ENCODE measurements around the gene ZNF296. TPM values are rescaled to one million over a fixed set of nuclear protein-coding genes. Genes with fewer than 3 reads are reported as not detected.

Gene ZNF296
- polyA plus RNA-seq, 1 donor (not counting 4 experiments of a cell fraction or from before 2014, with no cell fraction given) = 0.25 TPM

GRCh38 chr19:45086480-45086879, 10.2 kb upstream of the ZNF296 start:
- DNase-seq (ENCODE audit: low read depth, low spot score) = no peak
- no peak for TF ChIP-seq EZH2 (IDR thresholded peaks at IDR 0.05; ENCODE audit: low read length)
- TF ChIP-seq CTCF (optimal IDR thresholded peaks at IDR 0.05 in 1 of 3, IDR thresholded peaks at IDR 0.05 in 1 of 3, conservative IDR thresholded peaks at IDR 0.05 in 1 of 3; ENCODE audit: extremely low read depth in 1 of 3, insufficient read depth in 2 of 3, low read length in 3 of 3) = no peak
- FAIRE-seq = no peak
- dilution Hi-C loops (cut with MboI; ENCODE audit: extremely low pct_ligation_motif_present, low sequenced_read_pairs) = no loop called here
- peaks cover 39% of the 10 kb centered on the region for H3K79me2 ChIP-seq (ENCODE audit: control insufficient read depth, insufficient read depth, low read length)
- no peaks in the 10 kb centered on the region for H4K20me1 ChIP-seq (ENCODE audit: control insufficient read depth, extremely low read depth, insufficient read depth, low read length)
- no peak overlapping the region for H3K4me3 ChIP-seq (ENCODE audit: control insufficient read depth in 2 of 3, extremely low read depth in 1 of 3, insufficient read depth in 2 of 3, low read depth in 1 of 3, low read length in 3 of 3)
- no peak overlapping the region for H3K4me2 ChIP-seq (ENCODE audit: control insufficient read depth, extremely low read depth, insufficient read depth, low read depth, low read length)
- no peak overlapping the region for H2AFZ ChIP-seq (ENCODE audit: control insufficient read depth, low read length)
- H3K36me3 ChIP-seq (ENCODE audit: control insufficient read depth in 2 of 2, extremely low read depth in 1 of 2, insufficient read depth in 2 of 2, low read length in 2 of 2) = peaks cover 13 to 14% of the 10 kb centered on the region in 2 experiments
- H3K9me1 ChIP-seq (ENCODE audit: control insufficient read depth, extremely low read depth, insufficient read depth, low read length) = no peaks in the 10 kb centered on the region
- no peaks in the 10 kb centered on the region for H3K9me3 ChIP-seq (ENCODE audit: control insufficient read depth, low read depth, low read length)
- H3K27me3 ChIP-seq (ENCODE audit: control insufficient read depth, extremely low read depth, insufficient read depth, low read length) = no peaks in the 10 kb centered on the region
- no peak overlapping the region for H3K9ac ChIP-seq (ENCODE audit: control insufficient read depth, extremely low read depth, insufficient read depth, low read length)
- H3K27ac ChIP-seq (ENCODE audit: control insufficient read depth, insufficient read depth, low read length) = no peak overlapping the region
- peaks cover 7% of the 10 kb centered on the region for H3K4me1 ChIP-seq (ENCODE audit: control insufficient read depth, extremely low read depth, insufficient read depth, low read length)

GRCh38 chr19:45082170-45082569, 5.9 kb upstream of the ZNF296 start:
- H4K20me1 ChIP-seq (ENCODE audit: control insufficient read depth, extremely low read depth, insufficient read depth, low read length) = no peaks in the 10 kb centered on the region
- H3K4me3 ChIP-seq (ENCODE audit: control insufficient read depth in 2 of 3, extremely low read depth in 1 of 3, insufficient read depth in 2 of 3, low read depth in 1 of 3, low read length in 3 of 3) = no peak overlapping the region
- TF ChIP-seq CTCF (optimal IDR thresholded peaks at IDR 0.05 in 1 of 3, IDR thresholded peaks at IDR 0.05 in 1 of 3, conservative IDR thresholded peaks at IDR 0.05 in 1 of 3; ENCODE audit: extremely low read depth in 1 of 3, insufficient read depth in 2 of 3, low read length in 3 of 3) = no peak
- TF ChIP-seq EZH2 (IDR thresholded peaks at IDR 0.05; ENCODE audit: low read length) = no peak
- no peak overlapping the region for H3K4me2 ChIP-seq (ENCODE audit: control insufficient read depth, extremely low read depth, insufficient read depth, low read depth, low read length)
- no peak overlapping the region for H3K27ac ChIP-seq (ENCODE audit: control insufficient read depth, insufficient read depth, low read length)
- no peak overlapping the region for H3K9ac ChIP-seq (ENCODE audit: control insufficient read depth, extremely low read depth, insufficient read depth, low read length)
- H3K27me3 ChIP-seq (ENCODE audit: control insufficient read depth, extremely low read depth, insufficient read depth, low read length) = no peaks in the 10 kb centered on the region
- peaks cover 55% of the 10 kb centered on the region for H3K79me2 ChIP-seq (ENCODE audit: control insufficient read depth, insufficient read depth, low read length)
- H3K36me3 ChIP-seq (ENCODE audit: control insufficient read depth in 2 of 2, extremely low read depth in 1 of 2, insufficient read depth in 2 of 2, low read length in 2 of 2) = peaks cover 5 to 7% of the 10 kb centered on the region in 2 experiments
- H3K9me1 ChIP-seq (ENCODE audit: control insufficient read depth, extremely low read depth, insufficient read depth, low read length) = peaks cover 2% of the 10 kb centered on the region
- H2AFZ ChIP-seq (ENCODE audit: control insufficient read depth, low read length) = no peak overlapping the region
- FAIRE-seq = no peak
- no peak for DNase-seq (ENCODE audit: low read depth, low spot score)
- dilution Hi-C loops (cut with MboI; ENCODE audit: extremely low pct_ligation_motif_present, low sequenced_read_pairs) = no loop called here
- peaks cover 9% of the 10 kb centered on the region for H3K4me1 ChIP-seq (ENCODE audit: control insufficient read depth, extremely low read depth, insufficient read depth, low read length)
- no peaks in the 10 kb centered on the region for H3K9me3 ChIP-seq (ENCODE audit: control insufficient read depth, low read depth, low read length)

All from keratinocyte (primary cell).